ENCODE results near the gene WARS2.

WARS2 gene

GRCh38 chr1:118998171-118998570 is 142.3 kb downstream of the WARS2 start:
- DNase-seq (ENCODE audit: low read depth): no peak

- DNase-seq (ENCODE audit: low read depth): no peak
These were observed 143.2 kb downstream of the WARS2 start for GRCh38 chr1:118997225-118997624.

GRCh38 chr1:118995312-118996016 is 145.0 kb downstream of the WARS2 start:
- DNase-seq (ENCODE audit: low read depth): no peak

DNA sequence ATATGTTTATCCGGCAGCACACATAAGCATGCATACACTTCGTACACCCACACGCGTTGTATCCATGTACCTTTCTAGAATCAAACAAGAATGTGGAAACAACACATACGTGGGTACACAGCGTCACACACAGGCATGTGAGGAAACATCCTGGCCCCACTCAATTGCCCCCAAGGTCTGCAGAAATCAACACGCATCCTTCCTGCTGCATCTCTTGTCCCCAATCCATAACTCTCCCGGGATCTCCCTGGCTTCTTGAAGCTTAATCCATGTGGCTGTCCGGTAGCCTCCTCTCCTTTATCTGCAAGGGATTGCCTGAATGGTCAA is 146.8 kb downstream of the WARS2 start:
- DNase-seq (ENCODE audit: low read depth): no peak

DNA sequence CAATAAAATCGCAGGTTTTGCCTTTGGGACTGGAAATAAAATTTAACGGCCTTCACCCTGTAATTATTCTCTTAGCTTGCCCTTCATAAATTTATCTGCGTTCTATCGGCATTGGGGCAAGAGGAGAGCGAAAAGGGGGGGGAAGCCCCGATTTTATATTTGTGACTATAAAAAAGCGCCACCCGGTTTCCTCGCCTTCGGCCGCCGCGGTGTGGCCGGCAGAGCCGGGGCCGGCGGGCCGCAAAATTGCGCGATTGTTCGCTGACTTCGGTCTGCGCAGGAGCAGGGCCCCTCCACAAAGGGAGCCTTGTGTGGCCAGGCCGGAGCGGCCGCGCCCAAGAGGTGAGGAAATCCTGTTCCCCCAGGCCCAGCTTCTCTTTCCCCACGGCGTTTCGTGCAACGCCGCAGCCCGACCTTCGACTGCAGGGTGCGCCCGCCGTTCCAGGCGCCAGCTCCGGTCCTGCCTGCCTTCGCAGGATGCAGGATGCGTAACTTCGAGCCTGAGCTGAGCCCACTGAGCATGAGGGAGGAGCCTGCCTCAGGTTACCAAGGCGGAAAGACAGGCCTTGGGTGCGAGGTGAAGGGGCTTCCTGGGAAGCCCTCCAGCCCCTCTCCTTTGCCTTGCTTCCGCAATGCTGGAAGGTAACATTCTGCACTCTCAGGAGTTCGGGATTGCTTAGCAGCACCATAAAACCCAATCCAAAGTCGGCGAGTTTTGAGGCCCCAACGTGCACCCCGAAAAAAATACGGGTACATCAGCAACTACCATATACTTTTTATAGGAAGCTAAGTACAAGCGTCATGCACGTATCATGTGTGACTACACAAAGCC is 147.4 kb downstream of the WARS2 start:
- no peak for DNase-seq (ENCODE audit: low read depth)

- no peak for DNase-seq (ENCODE audit: low read depth)
These were observed 148.1 kb downstream of the WARS2 start for GRCh38 chr1:118992237-118992825.

- DNase-seq (ENCODE audit: low read depth): no peak
These were observed 149.0 kb downstream of the WARS2 start for GRCh38 chr1:118991448-118991847.

GRCh38 chr1:118990513-118991152 is 149.8 kb downstream of the WARS2 start:
- DNase-seq (ENCODE audit: low read depth): no peak

- no peak for DNase-seq (ENCODE audit: low read depth)
These were observed 150.5 kb downstream of the WARS2 start for GRCh38 chr1:118989878-118990378.

- no peak for DNase-seq (ENCODE audit: low read depth)
These were observed 151.2 kb downstream of the WARS2 start for GRCh38 chr1:118989006-118989815.

- no peak for DNase-seq (ENCODE audit: low read depth)
These were observed 152.1 kb downstream of the WARS2 start, which contains the start of gene TBX15 for GRCh38 chr1:118988186-118989005. Gene TBX15, minus strand, starts transcription at chr1:118988343. Its CDS starts 548 bp downstream, at chr1:118987795.

GRCh38 chr1:118987468-118988185 is 152.8 kb downstream of the WARS2 start:
- no peak for DNase-seq (ENCODE audit: low read depth)

GRCh38 chr1:118986555-118987467 is 153.6 kb downstream of the WARS2 start:
- no peak for DNase-seq (ENCODE audit: low read depth)

GRCh38 chr1:118985640-118986554 is 154.6 kb downstream of the WARS2 start:
- DNase-seq (ENCODE audit: low read depth): no peak

GRCh38 chr1:118984722-118985639 is 155.5 kb downstream of the WARS2 start:
- DNase-seq (ENCODE audit: low read depth): no peak

DNA sequence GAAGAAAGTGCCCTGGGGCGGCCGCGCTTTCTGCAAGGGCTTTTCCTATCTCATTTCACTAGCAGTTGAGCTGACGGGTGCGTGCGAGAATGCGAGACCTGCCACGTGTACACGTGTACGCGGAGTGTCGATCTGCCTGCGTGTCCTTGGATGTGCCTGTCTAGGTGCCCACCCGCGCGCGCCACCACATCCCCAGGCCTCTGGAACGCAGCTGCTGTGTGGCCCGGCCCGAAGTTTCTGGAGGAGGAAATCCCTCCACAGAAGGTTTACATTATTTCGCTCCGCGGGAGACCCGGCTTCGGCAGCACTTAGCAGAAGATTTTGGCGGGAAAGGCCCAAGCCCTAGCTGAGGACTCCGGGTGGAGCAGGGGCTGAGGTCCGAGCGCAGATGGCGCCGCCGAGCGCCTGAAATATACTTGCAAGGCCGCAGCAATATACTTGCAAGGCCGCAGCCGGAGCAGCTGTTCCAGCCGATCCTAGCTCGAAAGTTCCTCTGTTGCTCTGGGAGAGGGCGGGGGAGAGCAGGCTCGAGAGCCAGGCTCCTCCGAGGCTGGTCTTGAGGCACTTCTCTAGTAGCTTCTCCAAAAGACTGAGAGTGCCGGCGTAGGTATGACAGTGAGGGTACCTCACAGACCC is 156.2 kb downstream of the WARS2 start:
- DNase-seq (ENCODE audit: low read depth): no peak
